ENCODE results near the gene MCC.

GRCh38 chr5:113319256-113320053 is 168.8 kb downstream of the MCC start:
- TF ChIP-seq MAX (IDR thresholded peaks at IDR 0.05) (no peak), SP1 (IDR thresholded peaks at IDR 0.05) (no peak), CTCF (IDR thresholded peaks at IDR 0.05; ENCODE audit: low read depth, low read length, missing input control) (no peak), ATF3 (IDR thresholded peaks at IDR 0.05) (no peak), EGR1 (IDR thresholded peaks at IDR 0.05; ENCODE audit: low read depth in 2 of 2) (no peak), TAF1 (conservative IDR thresholded peaks at IDR 0.05) (no peak), RAD21 (IDR thresholded peaks at IDR 0.05) (no peak), RXRA (IDR thresholded peaks at IDR 0.05) (no peak), YY1 (IDR thresholded peaks at IDR 0.05) (no peak), JUND (IDR thresholded peaks at IDR 0.05) (no peak), REST (IDR thresholded peaks at IDR 0.05) (no peak), ZBTB33 (IDR thresholded peaks at IDR 0.05) (no peak), GABPA (IDR thresholded peaks at IDR 0.05 in 1 of 2, conservative IDR thresholded peaks at IDR 0.05 in 1 of 2) (no peak)

Data from liver (tissue), 3 donors.